T47D (cell line): ENCODE results near the gene GAK.
"Not testable (repeated sequence)": the region's sequence is repeated elsewhere in the genome, so short reads cannot be mapped to it uniquely, and the experiment has no call there.

Experiments used
- DNase-seq, 2 experiments: peaks; one replicate each; pipeline versions ENCODE4 v3.0.0 to v3.0.0-alpha.2; 2011 to 2012; ENCODE audit warnings: low read depth in 1 of 2, low spot score in 1 of 2
- JUND ChIP-seq: IDR thresholded peaks from 2 replicates; pipeline ENCODE4 v1.6.1; 2012; ENCODE audit warnings: low read depth
- in situ Hi-C: cut with HindIII; loops from 2 replicates; pipeline ENCODE4 v1.10.0; 2016; ENCODE audit warnings: low sequenced_read_pairs, low pct_unique_long_range_greater_than_20kb

GAK gene

DNA sequence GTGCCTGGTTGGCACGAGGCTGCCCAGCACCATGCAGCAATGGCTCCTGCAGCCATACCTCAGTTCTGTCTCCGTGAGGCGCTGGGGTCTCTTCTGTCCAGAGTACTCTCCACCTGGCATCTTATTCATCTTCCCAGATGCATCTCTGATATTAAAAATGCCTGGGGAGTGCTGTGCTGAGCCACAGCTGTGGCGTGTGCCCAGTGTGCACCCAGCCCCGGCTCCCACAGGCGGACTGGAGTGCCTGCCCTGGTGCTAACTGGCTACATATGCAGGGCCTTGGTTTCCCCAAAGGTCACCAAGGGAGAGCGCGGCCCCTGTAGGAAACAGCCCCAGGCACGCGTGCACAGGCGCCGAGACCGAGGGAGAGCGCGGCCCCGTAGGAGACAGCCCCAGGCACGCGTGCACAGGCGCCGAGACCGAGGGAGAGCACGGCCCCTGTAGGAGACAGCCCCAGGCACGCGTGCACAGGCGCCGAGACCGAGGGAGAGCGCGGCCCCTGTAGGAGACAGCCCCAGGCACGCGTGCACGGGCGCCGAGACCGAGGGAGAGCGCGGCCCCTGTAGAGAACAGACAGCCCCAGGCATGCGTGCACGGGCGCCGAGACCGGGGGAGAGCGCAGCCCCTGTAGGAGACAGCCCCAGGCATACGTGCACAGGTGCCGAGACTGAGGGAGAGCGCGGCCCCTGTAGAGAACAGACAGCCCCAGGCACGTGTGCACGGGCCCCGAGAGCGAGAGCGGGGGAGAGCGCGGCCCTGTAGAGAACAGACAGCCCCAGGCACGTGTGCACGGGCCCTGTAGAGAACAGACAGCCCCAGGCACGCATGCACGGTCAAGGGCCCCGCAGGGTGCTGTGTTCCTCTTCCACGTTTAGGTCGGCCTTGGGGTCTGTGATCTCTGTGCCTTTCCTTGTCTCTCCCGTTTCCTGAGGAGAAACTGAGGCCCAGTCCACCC lies 14.7 kb upstream of the GAK start:
- no peak for DNase-seq
- in situ Hi-C loops, result no loop called here
- TF ChIP-seq JUND, result no peak

- DNase-seq, result no peak
- in situ Hi-C loops, result no loop called here
- no peak for TF ChIP-seq JUND
Measured at GRCh38 chr4:946103-946450, 14.0 kb upstream of the GAK start.

DNA sequence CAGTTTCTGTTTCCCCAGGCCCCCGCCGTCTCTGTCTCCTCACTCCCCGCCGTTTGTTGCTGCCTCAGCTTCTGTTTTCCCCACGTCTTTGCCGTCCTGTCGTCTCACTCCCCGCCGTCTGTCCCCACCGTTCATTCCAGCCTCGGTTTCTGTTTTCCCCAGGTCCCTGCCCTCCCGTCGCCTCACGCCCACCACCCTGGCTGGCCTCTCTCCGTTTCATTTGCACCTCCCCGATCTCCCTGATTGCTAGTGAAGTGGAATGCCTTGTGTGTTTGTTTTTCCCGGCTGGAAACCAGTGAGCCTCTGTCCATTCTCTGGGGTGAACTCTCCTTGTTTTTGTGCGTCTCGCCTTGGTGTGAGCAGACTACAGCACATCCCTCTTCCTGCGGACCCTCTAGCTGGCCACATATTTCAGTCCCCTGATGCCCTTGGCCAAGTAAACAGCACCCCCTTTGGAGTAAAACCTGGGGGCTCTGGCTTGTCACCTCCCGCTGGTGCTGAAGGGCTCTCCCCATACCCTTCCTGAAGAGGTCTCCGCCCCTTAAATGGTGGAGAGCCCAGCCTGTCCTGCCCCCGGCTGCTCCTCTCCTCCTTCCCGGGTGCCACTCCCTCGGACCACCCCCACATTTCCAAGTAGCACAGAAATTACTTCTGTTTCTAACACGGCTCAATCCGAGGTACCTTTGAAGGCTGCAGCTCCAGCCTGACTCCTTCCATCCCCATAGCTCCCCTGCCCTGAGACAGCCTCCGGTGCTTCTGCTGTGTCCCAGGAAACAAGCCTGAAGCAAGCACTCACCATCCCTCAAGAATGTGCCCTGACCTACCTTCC lies 13.4 kb upstream of the GAK start:
- in situ Hi-C loops, result no loop called here
- DNase-seq, result no peak
- TF ChIP-seq JUND, result no peak

DNA sequence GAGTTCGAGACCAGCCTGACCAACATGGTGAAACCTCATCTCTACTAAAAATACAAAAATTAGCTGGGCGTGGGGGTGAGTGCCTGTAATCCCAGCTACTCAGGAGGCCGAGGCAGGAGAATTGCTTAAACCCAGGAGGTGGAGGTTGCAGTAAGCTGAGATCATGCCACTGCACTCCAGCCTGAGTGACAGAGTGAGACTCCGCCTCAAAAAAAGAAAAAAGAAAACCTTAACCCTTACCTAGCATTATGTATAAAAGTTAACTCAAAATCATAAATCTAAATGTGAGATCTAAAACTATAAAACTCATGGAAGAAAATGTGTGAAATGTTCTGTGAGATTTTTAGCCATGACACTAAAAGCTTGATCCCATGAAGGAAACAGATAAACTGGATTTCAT lies 7.4 kb upstream of the GAK start:
- in situ Hi-C loops, DNase-seq: not testable (repeated sequence)

DNA sequence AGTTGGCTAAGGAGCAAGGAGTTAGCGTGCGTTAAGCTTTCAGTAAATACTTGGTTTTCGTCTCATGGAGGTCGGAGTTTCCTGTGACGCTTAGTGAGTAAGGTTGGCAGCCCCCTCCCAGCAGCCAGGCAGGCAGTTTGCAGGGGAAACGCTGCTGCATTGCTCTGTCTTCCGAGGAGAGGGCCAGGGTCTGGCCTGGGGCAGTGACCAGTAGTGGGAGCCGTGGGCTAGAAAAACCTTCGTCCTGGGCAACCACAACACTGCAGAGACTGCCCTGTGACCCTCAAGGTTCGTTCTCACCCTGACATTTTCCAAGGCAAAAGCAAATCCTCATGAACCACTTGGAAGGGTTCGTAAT lies 576 bp upstream of the GAK start:
- peak in 1 of 2 experiments; percentile 8 for DNase-seq
- no peak for TF ChIP-seq JUND
- in situ Hi-C loops, result no loop called here

DNA sequence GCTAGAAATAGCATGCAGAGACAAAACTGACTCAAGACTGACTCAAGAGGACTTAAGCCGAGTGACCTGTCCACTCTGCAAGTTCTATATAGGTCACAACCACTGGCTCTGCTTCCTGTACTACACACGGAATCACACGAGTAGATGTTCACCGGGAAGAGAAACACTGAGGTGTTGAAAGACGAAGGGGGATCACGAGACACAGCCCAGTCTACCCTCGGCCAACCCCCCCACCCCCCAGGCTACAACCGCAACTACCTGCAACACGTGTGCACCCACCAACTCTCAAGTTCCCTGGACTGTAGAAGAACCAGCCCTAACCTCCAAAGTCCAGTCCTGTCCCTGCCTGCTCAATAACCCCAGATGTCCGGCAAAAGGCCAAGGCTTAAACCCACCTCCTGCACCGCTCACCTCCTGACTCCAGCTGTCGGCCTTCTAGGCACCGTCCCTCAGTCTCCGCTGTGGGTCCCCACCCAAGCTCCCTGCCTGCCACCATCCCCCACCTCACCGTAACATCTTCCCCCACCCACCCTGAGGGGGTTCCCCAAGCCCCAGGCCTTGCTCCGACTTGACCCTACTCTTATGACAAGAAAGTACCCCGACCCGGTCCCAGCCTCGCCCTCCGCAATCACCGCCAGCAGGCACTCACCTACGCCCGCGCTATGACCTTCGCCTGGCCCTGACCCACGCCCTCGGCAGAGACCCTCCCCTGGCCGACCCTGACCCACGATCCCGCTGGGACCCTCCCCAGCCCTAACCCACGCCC lies 739 bp downstream of the GAK start:
- in situ Hi-C loops, result no loop called here
- TF ChIP-seq JUND, result no peak
- DNase-seq, result peak in 1 of 2 experiments; percentile 21

GRCh38 chr4:930827-931193 lies 1.3 kb downstream of the GAK start:
- DNase-seq, result no peak
- no peak for TF ChIP-seq JUND
- in situ Hi-C loops, result no loop called here

DNA sequence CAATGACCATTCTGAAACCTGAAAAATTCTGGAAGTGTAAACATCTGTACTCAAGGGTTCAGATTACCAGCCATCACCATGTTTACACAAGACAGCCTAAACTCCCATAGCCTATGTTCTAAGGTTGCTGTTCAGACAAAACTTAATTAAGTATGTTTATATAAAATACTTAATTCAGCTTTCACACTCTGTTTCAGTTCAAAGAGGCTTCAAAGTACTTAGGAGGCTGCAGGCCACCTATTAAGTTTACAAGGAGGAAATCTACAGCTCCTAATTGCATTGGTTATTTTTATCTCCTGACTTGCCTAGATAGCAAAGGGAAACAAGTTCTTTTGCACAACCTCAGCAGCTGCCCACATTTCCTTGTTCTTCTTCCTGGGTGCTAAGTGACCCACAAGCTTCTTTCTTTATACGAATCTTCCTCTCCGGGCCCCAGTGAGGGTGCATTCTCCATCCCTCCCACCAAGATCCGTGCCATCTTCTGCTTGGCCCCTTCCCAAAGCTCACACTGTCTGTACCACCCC lies 2.0 kb downstream of the GAK start:
- TF ChIP-seq JUND, result no peak
- in situ Hi-C loops, result no loop called here

GRCh38 chr4:929096-929765 lies 2.9 kb downstream of the GAK start:
- no peak for TF ChIP-seq JUND
- DNase-seq, result no peak
- in situ Hi-C loops, result no loop called here

More for the DNA sequence above, 2.0 kb downstream of the GAK start:
- DNase-seq, result no peak

GRCh38 chr4:927566-927965 lies 4.5 kb downstream of the GAK start:
- DNase-seq, in situ Hi-C loops: not testable (repeated sequence)

GRCh38 chr4:926538-926937 lies 5.6 kb downstream of the GAK start:
- DNase-seq, result peak in 1 of 2 experiments; percentile 49
- in situ Hi-C loops, result no loop called here

More at GRCh38 chr4:926538-926937, 5.6 kb downstream of the GAK start:
- no peak for TF ChIP-seq JUND
